Measurements from ENCODE around the gene NPPB.

NPPB gene

DNA sequence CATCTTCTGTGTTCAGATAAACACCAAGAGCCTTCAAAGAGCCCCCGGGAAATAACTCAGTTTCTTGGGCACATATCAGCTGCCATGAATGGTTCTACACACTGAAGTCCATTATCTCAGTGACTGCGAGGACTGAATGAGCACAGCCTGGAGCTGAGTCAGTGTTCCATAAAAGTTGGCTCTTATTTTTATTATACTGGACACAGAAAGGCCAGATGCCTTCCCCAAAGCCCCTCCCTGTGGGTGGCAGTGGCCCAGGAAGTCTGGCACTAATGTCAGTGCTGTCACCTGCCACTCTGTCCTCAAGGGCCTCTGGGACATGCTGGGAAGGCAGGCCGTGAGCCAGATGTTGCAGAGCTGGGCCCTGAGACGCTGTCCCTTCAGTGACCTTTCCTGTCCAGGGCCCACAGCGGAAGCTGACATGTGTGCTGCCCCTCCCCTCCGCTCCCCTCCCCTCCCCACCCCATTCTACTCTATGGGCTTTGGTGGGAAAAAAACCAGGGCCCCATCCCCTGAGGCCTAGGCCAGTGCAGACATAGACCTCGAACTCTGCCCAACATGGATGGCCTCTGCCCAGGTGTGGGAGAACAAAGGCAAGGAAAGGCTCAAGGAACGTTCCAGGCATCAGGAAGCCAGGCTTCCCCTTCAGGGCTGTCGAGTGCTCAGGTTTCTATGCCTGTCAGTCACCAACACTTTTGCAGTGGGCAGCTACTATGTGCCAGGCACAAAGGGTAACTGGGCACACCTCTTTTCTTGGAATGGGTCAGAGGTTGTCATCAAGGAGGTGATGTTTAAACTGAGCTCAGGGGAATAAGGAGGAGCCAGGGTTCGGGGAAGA is 22.4 kb upstream of the NPPB start:
- peak in 1 of 2 donors; percentile 26 for DNase-seq

DNA sequence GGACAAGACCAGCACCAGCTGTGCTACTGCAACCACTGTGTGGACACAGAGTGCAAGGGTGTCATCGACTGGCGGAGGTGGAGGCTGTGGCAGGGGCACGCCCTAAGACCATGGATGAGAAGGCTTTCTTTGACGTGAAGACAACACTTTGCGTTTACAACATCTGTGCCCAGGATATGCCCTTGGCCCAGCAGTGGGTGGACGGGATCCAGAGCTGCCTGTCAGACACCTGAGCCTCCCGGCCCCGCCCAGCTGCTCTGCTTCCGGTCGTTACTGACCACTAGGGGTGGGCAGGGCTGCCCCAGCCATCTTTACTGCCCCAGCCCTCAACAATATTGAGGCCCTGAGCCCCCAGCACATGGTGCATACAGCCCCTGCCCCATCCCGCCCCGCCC is 21.4 kb upstream of the NPPB start:
- no peak for DNase-seq

GRCh38 chr1:11879311-11880180 is 20.8 kb upstream of the NPPB start:
- no peak for DNase-seq

- no peak for DNase-seq
Observed at GRCh38 chr1:11878891-11879190, 20.1 kb upstream of the NPPB start.

DNA sequence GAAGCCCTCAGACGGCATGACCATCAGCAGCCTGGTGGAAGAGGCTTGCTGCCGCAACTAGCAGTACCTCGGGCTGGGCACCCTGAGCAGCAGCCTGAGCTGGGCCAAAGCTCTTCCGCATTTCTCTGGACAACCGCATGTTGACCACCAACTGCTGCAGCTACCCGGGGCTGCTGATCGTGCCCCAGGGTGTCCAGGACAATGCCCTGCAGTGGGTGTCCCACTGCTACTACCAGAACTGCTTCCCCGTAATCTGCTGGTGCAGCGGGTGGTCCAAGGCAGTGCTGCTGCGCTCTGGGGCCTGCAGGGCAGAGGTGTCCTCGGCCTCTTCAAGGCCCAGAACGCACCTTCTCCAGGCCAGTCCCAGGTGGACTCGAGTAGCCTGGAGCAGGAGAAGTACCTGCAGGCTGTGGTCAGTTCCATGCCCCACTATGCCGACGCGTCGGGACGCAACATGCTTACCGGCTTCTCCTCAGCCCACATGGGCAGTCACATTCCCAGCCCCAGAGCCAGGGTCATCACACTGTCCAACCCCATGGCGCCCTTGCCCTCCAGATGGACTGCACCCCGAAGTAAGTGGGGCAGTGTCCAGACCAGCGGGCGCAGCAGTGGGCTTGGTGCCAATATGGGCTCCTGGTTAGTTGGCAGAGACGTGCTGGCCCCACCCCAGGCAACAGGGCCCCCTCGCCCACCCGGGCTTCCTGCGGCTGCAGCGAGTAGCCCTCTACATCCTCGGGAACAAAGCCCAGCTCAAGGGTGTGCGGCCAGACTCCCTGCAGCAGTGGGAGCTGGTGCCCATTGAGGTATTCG is 19.5 kb upstream of the NPPB start:
- DNase-seq: no peak

GRCh38 chr1:11877074-11877473 is 18.3 kb upstream of the NPPB start:
- no peak for DNase-seq

- no peak for DNase-seq
Observed at GRCh38 chr1:11875094-11875493, 16.3 kb upstream of the NPPB start.

- DNase-seq: no peak
Observed at GRCh38 chr1:11874624-11875023, 15.9 kb upstream of the NPPB start.

DNA sequence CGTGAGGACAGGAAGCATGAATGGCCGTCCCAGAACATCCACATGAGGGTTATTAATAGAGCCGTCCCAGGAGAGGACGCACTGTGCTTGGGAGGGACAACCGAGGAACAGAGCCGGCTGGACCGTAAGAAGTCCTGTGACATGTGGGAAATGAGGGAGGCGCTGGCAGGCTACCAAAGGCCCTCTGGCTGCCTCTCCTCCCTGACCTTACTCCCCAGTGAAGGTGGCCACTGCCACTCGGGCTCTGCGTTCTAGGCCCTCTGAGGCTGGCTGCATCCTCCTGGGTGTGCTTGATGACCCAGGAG is 15.5 kb upstream of the NPPB start:
- DNase-seq: no peak

- no peak for DNase-seq
Observed at GRCh38 chr1:11873395-11874257, 14.9 kb upstream of the NPPB start.

- DNase-seq: no peak
Observed at GRCh38 chr1:11872545-11872944, 13.8 kb upstream of the NPPB start.

GRCh38 chr1:11869650-11870207 is 11.0 kb upstream of the NPPB start:
- no peak for DNase-seq

DNA sequence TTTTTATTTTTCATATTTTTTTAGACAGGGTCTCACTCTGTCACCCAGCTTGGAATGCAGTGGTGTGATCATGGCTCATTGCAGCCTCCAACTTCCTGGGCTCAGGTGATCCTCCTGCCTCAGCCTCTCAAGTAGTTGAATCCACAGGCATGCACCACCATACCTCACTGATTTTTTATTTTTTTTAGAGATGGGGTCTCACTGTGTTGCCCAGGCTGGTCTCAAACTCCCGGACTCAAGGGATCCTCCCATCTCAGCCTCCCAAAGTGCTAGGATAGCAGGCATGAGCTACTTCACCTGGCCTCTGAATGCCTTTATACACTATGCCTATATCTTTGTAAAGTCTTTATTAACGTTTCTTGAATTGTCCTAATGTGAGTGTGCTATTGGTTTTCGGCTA is 10.4 kb upstream of the NPPB start:
- DNase-seq: no peak

DNA sequence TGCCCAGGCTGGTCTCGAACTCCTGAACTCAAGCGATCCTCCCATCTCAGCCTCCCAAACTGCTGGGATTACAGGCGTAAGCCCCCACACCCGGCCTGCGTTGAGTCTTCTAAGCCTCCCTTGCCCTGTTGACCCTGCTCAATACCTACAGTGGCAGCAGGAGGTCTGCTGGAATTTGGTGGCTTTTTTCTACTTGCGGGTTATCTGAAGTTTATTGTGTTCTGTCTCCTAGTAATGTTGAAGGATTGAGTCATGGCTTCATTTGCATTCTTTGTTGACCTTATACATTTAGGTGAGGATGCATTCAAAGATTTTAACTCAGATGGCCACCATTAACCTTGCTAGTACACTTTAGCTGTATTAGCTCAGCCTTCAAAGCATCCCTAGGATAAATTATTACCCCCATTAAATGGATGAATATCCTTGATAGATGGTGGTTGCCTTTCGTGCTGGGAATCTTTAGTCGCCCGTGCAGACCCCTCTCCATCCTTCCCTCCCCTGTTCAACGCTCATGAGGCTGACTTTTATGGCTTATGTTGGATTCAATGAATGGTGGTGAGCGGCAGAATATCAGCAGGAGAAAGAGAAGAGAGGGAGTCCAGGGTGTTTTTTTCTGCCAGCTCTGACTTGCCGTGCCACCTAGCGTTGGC is 9.7 kb upstream of the NPPB start:
- no peak for DNase-seq

- DNase-seq: no peak
Observed at GRCh38 chr1:11862890-11863289, 4.1 kb upstream of the NPPB start.

GRCh38 chr1:11860587-11860986 is 1.8 kb upstream of the NPPB start:
- no peak for DNase-seq

GRCh38 chr1:11860083-11860482 is 1.3 kb upstream of the NPPB start:
- DNase-seq: no peak

GRCh38 chr1:11858968-11859871 is 475 bp upstream of the NPPB start:
- no peak for DNase-seq

DNA sequence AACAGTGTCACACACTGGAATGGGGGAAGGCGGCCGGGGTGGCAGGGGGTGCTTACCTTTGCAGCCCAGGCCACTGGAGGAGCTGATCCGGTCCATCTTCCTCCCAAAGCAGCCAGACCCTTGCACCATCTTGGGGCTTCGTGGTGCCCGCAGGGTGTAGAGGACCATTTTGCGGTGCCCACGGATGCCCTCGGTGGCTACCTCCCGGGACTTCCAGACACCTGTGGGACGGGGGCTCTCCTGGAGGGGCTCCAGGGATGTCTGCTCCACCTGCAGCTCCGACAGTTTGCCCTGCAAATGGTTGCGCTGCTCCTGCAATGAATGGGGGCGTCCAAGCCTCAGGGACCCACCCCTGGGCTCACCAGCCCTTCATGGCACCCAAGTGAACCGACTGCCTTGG is 587 bp downstream of the NPPB start:
- no peak for DNase-seq

- no peak for DNase-seq
Observed at GRCh38 chr1:11857164-11857851, 1.4 kb downstream of the NPPB start.

Data from hippocampal formation (tissue), 2 donors.